Activated CD8-positive, alpha-beta memory T cell treated with anti-CD3 and anti-CD28 coated beads, Interleukin-2, amount 50 U/mL, for 1 hour (primary cell): ENCODE results near the gene CARMIL1.
"Not testable (repeated sequence)": the region's sequence is repeated elsewhere in the genome, so short reads cannot be mapped to it uniquely, and the experiment has no call there.

Source experiments
- DNase-seq: peaks from one replicate; pipeline ENCODE4 v3.0.0-alpha.2; 2020; ENCODE audit errors: extremely low read depth

Gene CARMIL1

DNA sequence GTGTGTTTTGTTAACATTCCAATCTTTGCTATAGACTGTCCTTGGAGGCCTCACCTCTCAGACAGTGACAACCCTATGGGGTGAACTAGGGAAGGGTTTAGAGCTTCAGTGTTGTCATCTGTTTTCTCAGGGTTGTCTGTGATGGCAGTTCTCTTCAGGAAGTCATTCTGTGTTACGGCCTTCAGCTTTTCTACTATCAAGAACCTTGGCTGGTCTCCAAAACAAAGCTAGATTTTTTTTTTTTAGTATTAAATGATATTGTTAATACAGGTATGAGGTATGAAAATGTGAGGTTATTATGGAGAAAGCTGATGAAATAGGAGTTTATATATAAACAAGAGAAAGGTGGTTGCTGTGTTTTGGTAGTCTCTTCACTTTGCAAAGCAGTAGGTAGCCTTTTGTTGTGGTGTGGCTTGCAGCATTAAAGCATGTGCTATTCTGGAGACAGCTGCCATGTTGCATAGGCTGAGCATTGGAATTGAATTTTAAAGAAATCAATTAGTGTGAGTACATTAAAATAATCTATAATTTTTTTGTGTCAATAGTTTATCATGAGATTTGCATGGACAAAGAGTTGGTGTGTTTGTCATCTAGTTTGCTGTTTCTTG is 162.6 kb downstream of the CARMIL1 start:
- DNase-seq, result no peak

DNA sequence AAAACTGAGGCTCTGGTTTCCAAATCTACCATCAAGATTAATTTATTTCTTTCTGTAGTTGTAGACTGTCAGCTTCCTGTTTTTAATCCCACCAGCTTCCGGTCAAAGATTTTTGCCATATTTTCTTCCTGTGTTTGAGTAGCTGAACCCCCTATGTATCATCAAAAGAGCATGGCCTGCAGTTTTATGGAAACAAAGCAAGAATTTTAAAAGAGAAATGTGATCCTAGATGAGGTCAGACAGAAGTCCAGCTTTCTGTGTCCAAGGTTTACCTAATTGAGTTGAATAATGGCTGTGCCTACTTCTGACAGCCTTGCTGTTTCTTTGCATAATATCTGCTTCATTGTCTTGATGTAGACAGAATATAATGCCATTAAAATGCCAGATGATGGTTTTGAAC is 163.7 kb downstream of the CARMIL1 start:
- no peak for DNase-seq

DNA sequence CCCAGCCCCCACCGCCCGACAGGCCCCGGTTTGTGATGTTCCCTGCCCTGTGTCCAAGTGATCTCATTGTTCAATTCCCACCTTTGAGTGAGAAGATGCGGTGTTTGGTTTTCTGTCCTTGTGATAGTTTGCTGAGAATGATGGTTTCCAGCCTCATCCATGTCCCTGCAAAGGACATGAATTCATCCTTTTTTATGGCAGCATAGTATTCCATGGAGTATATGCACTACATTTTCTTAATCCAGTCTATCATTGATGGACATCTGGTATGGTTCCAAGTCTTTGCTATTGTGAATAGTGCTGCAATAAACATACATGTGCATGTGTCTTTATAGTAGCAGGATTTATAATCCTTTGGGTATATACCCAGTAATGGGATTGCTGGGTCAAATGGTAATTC is 165.3 kb downstream of the CARMIL1 start:
- not testable (repeated sequence) for DNase-seq

DNA sequence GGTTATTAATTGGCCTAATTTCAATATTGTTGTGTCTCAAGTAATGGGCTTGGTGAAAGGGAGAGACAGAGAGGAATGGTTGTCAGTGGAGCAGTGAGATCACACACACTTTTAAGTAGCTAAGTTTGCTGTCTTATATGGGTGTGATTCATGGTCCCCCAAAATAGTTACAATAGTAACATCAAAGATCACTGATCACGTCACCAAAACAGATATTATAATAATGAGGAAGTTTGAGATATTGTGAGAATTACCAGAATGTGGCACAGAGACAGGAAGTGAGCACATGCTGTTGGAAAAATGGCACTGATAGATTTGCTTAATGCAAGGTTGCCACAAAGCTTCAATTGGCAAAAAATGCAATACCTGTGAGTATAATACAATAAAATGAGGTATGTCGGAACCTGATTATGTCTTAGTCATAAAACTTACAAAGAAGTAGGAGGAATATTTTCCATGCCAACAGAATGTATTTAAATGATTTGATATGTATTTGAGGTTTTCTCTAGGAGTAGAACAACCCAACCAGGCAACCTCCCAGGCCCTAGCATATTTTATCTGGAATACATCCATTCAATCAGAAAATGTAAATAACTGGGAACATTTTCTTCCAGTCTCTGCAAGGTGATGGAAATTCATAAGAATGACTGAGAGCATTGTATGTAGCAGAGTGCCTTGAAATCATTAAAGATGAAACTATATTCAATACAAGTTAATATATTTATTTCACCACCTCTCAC is 167.8 kb downstream of the CARMIL1 start:
- no peak for DNase-seq

DNA sequence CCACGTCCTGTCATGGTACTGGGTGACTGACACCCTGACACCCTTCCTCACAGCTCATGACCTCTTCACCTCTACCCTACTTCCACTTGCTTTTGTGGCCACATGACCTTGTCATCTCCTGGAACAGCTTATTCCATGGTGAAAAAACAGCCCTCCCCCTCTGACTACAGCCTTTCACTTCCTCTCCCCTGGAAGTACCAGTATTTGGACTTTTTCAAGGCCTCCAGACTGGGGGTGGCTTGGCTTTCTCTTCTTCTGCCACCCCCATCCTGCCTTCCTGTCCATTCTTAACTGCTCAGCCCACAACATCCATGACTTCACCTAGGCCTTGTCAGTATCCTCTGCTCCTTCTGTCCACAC is 168.4 kb downstream of the CARMIL1 start:
- DNase-seq, result no peak

DNA sequence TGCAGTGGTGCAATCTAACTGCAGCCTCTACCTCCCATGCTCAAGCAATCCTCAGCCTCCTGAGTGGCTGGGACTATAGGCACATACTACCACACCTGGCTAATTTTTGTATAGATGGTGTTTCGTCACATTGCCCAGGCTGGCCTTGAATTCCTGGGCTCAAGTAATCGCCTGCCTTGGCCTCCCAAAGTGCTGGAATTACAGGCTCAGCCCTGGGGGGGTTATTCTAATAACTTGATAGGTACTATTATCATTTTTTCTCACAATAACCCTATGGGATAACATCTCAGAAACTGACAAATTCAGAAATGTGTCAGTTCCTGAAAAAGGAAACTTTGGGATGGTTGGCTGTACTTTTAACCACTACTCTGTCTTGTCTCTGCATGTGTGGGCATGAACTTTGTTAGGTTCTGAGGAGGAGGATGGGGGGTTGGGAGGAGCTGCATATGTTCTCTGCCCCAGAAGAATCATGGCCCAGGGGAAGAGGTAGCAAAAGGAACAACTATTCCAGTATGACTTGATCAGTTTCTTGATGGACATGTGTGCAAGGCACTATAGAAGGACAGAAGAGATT is 169.9 kb downstream of the CARMIL1 start:
- DNase-seq, result no peak

DNA sequence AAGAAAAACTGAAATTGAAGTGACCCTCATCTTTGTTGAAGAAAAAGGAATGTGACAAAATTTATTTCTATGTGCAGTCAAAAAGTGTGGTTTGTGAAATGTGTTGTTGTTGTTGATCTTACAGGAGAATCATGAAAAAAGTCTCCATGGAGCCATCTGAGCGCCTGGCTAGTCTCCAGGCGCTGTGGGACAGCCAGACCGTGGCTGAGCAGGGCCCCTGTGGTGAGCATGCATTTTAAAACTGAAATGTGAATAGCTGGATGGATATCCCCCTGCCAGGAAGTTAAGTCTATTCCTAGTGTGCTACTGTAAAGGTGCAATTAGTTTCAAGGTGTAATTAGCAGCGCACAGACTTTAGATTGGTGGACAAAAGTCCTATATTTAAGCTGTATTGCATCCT is 170.6 kb downstream of the CARMIL1 start:
- DNase-seq, result no peak

DNA sequence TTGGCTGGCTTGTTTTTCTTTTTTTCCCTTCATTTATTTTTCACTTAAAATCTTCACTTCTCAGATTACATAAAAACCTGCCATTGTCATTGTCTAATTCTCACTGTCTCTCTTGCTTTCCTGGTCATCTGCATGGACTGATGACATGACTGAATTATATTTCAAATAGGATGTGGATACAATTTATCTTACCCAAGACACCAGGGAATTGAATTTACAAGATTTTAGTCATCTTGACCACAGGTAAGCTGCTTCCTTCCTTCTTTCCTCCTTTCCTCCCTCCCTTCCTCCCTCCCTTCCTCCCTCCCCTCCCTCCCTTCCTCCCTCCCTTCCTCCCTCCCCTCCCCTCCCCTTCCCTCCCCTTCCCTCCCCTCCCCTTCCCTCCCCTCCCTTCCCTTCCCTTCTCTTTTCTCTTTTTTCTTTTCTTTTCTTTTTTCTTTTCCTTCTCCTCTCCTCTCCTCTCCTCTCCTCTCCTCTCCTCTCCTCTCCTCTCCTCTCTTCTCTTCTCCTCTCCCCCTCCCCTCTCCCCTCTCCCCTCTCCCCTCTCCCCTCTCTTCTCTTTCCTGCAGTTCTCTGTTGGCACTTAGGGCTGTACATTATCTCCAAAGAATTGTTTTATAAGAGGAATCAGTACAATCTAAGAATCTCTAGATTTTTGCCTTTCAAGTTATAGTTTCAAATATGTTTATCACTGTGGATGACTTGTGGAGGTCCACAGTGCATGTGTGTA is 171.5 kb downstream of the CARMIL1 start:
- no peak for DNase-seq

DNA sequence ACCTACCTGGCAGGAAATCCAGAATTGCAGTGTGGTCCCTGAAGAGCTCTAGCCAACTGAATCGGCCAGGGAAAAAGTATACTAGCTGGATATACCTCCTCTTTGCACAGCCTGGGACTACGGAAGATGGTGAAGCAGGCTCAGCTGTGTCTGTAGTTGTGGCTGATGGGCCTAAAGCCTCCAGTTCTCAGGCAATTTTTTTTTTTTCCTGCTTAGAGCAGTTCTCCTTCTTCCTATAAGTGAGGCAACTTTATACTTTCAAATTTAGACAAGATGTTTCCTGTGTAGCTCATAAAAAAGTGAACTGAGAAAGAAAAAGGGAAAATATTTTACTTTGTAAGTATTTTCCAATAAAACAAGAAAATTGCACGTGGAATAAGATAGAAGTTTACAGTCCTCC is 172.9 kb downstream of the CARMIL1 start:
- no peak for DNase-seq

DNA sequence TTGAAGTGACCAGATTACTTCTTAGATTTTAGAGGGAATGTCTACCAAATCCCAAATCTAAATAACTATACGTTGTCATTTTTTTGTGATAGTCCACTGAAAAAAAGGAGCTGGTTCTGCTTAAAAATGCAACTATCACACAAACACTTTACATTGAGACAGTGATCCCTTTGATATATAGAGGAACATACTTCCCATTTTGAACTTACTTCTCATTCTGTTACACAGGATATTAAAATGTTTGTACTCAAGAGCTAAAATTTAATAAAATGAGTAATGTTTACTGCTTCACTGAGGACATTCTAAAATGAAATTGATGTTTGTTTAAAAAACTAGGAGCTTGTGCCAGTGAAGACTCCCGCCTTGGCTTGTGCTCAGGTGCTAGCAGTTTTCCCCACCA is 174.1 kb downstream of the CARMIL1 start:
- no peak for DNase-seq

DNA sequence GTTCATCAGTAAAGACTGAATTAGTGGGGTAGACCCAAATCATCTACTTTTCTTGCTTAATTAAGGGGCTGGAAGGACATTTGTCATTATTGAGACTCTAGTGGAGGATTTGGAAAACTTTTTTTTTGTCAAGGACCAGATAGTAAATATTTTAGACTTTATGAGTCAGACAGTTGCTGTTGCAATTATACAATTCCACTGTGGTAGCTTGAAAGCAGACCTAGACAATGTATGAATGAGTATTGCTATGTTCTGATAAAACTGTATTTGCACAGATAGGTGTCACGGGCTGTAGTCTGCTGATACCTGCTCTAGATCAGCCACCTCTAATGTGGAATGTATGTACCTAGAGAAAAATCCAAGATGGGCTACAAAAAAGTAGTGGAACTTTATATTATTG is 175.0 kb downstream of the CARMIL1 start:
- DNase-seq, result no peak

DNA sequence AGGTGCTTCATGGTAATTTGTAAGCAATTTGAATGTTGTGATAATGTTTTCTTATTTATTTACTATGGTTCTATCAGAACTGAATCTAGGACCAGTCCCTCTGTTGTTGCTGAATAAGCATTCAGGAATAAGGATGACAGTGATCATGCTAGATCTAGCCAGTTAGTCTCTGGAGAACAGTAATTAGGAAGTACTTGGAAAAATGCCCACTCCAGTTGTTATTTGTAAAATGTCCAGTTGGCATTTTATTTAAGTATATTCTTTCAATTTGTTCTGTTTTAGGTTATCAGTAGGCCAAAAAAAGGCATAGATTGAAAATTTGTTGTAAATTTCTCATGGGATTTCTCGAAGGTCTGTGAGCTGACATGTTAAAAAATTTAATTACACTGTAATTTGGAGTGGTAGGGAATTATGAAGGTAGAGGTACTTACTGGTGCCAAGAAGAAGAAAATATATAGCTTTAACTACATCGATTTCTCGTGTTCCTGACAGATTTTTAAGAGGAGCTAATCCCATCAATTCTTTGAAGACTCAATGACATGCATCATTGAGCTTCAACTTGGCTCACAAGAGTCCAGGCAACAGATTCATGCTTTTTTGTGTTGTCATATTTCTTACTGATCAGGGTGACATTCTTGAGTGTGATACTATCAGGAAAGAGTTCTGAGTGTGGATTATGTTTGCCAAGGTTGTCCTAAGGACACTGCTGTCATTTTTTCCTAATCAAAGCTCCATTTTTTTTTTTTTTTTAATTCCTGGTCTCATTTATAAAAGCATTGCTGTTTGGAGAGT is 177.3 kb downstream of the CARMIL1 start:
- no peak for DNase-seq

DNA sequence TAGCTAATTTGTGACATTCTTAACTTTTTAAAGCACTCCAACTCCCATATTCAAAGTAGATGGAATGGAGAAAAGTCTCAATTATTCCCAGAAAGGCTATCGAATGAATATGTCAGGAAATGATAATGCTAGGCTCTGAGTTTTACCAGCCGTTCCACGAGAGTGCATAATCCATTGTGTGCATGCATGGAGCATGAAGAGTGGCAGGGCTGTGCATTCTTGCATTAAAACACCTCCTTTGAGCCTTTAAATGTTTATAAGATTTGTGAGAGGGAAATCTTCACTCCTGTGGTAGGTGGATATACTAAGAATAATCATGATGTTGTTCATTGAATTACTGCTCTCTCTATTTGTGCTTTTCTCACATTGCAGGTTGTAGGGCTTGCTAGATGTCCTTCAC is 178.3 kb downstream of the CARMIL1 start:
- DNase-seq, result no peak

DNA sequence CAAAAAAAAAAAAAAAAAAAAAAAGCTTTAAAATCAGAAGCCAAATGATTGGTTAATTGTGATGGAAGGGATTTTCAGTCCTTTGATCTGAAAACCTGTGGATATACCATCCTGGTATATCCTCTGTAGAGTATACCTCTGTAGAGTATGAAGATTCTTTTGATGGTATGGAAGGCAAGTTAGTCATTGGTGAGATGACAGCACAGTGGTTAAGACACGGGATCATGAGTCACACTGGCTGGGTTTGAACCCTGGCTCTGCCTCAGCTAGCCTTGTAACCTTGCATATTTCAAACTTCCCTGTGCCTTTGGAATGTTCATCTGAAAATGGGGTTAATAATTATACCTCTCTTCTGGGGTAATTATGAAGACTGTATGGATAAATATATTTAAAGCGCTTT is 179.3 kb downstream of the CARMIL1 start:
- DNase-seq, result no peak

DNA sequence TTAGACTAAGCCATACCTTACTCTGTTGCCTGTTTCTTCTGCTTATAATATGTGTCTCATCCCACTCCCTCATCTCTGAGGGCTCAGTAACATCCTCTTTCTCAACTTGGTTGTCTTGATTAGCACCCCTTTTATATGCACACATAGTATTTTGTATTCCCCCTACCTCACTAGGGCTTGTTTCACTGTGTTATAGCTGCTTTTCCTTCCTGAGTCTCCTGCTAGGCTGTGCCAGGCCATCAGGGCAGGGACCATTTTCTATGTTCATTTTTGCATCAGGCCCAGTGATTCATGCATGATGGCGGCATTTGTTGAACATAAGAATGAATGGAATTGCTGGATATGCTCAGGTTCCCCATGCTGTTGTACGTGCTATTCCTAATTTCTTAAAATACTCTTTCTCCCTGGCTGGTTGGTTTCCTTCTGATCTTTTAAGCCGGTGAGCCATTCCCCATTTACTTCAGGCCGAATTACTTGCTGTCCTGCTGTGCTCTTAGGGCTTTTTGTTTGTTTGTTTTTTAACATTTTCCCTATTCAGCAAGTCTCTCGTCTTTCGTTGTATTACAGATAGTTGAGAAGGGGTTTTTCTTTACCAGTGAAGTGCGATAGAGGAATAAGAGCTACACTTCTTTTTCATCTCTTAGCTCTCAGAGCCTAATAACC is 183.2 kb downstream of the CARMIL1 start:
- DNase-seq, result no peak

DNA sequence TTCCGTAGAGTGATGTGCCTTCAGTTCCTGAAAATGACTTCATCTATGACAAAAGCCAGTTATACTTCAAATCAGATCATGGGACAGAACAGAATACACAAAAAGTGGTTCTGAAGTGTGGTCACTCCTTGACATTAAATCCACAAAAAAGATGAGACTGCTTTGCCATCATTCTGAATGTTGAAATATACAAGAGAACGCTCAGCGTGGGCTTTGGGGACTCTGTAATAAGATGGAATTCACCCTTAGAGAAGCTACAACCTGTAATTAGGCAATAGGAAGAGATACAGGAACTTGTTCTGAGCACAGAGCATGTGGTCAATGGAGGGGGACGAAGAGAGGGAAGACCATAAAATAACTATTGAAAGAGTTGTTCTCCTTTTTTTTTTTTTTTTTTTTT is 184.3 kb downstream of the CARMIL1 start:
- no peak for DNase-seq

DNA sequence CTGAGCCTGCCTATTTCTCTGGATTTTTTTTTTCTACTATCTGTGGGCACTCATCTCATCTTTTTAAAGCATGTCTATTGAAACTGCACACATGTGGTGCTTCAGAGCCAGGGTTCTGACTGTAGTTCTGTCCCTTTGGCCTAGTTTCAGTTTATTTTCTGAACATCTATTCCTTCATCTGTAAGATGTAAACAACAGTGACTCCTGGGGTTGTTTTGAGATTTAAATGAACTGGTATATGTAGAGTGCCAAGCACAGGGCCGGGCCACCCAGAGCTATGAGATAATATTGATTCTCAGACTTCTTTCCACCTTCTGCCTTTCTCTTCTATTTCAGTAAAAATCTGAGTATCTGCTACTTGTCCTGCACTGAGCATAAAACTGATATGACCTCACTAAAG is 185.1 kb downstream of the CARMIL1 start:
- no peak for DNase-seq

DNA sequence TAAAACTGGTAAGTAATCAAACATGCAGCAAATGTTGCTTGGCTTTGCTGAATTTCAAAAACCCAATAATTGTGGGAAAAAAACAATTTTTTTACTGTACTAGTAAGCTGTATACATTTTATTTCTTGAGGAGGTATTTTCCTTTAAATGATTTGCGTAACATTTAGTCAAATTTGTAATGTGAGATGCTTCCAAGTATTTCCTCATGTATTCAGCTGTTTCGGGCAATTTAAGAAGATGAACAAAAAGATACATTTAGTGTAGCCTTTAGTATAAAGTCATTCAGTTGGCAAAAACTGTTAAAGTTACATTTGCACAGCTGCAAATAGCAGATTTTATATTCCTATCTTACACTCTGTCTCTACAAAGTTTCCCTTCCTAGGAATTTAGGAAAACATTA is 186.8 kb downstream of the CARMIL1 start:
- no peak for DNase-seq

DNA sequence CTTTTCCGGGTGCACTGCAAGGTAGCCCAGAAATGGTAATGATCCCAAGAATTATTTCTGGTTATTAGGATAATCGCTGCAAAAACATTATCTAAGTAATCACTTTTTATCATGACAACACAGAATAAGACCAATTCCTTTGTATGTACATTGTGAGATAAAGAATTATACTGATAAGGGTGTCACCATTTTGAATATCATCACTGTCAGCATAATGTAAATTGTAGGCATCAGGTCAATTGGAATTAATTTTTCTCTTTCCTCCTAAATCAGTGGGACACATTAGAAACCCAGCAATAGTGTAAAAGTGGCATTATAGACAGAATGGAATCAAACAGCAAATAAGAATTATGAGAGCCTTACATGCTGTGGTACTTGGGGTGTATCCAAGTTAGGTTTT is 189.7 kb downstream of the CARMIL1 start:
- no peak for DNase-seq

DNA sequence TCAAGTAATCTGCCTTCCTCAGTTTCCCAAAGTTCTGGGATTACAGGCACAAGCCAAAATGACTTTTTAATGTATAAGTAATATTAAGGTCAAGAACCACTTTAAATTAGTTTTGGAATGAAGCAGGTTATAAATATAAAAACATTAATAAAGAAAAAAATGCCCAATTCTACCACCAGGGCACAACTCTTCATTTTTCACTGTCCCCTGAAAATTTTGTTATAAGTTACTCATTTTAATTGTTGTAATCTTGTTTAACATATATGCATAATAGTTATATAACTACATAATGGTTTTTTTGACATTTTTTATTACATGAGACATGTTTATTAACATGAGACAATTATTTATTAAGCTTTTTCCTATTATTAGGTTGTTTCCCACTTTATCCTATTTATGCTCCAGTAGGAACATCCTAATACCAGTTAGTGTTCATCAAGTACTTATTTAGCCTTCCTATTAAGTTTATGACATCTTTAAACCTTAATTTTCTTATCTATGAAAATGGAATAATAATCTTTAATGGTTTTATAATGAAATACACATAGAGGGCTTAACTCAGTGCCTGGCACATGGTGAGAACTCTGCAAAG is 190.7 kb downstream of the CARMIL1 start:
- no peak for DNase-seq

DNA sequence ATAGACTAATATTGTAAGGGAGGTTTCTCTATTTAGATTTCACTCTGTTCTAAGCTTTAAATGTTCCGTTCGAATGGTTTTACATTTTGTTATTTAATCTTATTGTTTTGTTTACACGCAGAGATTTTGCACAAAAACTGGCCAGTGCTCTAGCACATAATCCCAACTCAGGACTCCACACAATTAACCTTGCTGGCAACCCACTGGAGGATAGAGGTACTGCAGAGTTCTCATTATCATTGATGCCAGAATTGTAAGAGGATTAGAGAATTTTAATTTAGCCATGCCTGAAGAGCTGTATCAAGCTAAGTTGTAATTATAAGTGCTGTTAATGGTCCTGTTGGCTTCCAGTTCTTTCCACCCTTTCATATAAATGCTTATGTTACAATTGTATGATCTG is 193.1 kb downstream of the CARMIL1 start:
- no peak for DNase-seq
